ENCODE data around the gene BAX. TPM values are rescaled to one million over a fixed set of nuclear protein-coding genes. Genes with fewer than 3 reads are reported as not detected.

The BAX gene
- total RNA-seq, 4 donors from 2014 or later = 15.5 to 36.3 (median 31.1) TPM

DNA sequence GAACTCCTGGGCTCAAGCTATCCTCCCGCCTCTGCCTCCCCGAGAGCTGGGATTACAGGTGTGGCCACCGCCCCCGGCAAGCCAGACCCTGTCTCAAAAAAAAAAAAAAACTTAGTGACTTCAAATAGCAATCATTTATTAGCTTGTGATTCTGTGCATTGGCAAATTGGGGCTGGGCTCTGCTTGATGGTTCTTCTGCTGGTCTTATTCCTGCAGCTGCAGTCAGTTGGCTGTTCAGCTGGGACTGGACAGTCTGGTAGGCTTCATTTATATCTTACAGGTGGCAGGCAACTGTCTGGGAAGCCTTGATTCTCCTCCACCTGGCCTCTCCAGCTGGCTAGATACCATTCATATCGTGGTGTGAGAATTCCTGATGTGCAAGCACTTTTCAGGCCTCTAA, 13.8 kb upstream of the BAX start:
- 92 to 99% methylated on average over 5 of the region's 5 CpGs for WGBS, 2 donors
- TF ChIP-seq, protein P1, sequence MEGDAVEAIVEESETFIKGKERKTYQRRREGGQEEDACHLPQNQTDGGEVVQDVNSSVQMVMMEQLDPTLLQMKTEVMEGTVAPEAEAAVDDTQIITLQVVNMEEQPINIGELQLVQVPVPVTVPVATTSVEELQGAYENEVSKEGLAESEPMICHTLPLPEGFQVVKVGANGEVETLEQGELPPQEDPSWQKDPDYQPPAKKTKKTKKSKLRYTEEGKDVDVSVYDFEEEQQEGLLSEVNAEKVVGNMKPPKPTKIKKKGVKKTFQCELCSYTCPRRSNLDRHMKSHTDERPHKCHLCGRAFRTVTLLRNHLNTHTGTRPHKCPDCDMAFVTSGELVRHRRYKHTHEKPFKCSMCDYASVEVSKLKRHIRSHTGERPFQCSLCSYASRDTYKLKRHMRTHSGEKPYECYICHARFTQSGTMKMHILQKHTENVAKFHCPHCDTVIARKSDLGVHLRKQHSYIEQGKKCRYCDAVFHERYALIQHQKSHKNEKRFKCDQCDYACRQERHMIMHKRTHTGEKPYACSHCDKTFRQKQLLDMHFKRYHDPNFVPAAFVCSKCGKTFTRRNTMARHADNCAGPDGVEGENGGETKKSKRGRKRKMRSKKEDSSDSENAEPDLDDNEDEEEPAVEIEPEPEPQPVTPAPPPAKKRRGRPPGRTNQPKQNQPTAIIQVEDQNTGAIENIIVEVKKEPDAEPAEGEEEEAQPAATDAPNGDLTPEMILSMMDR (IDR thresholded peaks at IDR 0.05) = no peak
- intact Hi-C loops (cut with DNase I; ENCODE audit: low total_unique reads) = no loop called here
- no peak overlapping the region for H3K4me3 ChIP-seq (ENCODE audit: low read depth, poor library complexity, severe bottlenecking)
- no peak for DNase-seq (ENCODE audit: low spot score in 2 of 2)

DNA sequence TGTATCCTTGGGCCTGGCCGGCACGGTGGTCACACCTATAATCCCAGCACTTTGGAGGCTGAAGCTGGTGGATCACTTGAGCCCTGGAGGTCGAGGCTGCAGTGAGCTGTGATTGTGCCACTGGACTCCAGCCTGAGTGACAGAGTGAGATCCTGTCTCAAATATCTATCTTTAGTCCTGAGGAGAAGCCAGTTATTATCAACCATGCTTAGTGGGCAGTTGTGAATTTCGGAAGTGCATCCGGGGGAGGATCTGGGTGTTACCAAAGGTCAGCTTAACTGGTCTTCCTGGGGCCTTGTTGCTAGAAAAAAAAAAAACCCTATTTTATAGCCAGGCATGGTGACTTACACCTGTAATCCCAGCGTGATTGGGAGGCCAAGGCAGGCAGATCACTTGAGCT, 11.6 kb upstream of the BAX start:
- 91 to 95% methylated on average over 6 of the region's 6 CpGs for WGBS, 2 donors
- intact Hi-C loops (cut with DNase I; ENCODE audit: low total_unique reads) = no loop called here
- TF ChIP-seq, protein P1 (IDR thresholded peaks at IDR 0.05) = no peak
- TF ChIP-seq POLR2A (IDR thresholded peaks at IDR 0.05) = no peak
- H3K4me3 ChIP-seq (ENCODE audit: low read depth, poor library complexity, severe bottlenecking) = no peak overlapping the region
- DNase-seq (ENCODE audit: low spot score in 2 of 2) = no peak

DNA sequence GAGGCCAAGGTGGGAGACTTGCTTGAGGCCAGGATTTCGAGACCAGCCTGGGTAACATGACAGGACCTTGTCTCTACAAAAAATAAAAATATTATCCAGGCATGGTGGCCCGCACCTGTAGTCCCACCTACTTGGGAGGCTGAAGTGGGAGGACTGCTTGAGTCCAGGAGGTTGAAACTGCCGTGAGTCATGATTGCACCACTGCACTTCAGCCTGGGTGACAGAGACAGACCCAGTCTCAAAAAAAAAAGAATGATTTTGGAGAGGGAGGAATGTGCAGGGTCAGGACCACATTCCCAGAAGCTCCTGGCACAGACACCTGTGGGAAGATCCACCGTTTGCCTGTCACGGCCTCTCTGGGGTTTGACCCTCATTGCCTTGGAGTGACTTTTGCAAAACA, 9.3 kb upstream of the BAX start:
- TF ChIP-seq POLR2A (IDR thresholded peaks at IDR 0.05) = no peak
- TF ChIP-seq, protein P1 (IDR thresholded peaks at IDR 0.05) = no peak
- intact Hi-C loops (cut with DNase I; ENCODE audit: low total_unique reads) = no loop called here
- WGBS, 2 donors = 88 to 92% methylated on average over 5 of the region's 5 CpGs
- no peak overlapping the region for H3K4me3 ChIP-seq (ENCODE audit: low read depth, poor library complexity, severe bottlenecking)
- no peak for DNase-seq (ENCODE audit: low spot score in 2 of 2)

DNA sequence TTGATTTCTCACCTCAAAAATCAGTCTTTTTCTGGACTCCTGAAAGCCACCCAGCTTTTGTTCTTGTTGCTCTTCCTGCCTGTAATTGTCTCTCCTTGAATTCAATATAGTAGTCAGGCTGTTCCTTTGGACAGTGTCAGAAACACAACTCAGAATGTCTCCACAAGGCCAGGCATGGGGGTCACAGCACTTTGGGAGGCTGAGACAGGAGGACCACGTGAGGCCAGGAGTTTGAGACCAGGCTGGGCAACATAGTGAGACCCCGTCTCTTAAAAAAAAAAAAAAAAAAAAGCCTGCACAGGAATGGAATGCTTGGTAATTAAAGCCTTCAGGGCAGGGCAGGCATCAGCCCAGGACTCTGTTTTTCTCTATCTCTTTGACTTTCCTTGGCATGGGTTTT, 8.9 kb upstream of the BAX start:
- intact Hi-C loops (cut with DNase I; ENCODE audit: low total_unique reads) = no loop called here
- no peak for DNase-seq (ENCODE audit: low spot score in 2 of 2)
- WGBS, 2 donors = 74 to 83% methylated on average over 2 of the region's 2 CpGs
- H3K4me3 ChIP-seq (ENCODE audit: low read depth, poor library complexity, severe bottlenecking) = no peak overlapping the region
- TF ChIP-seq, protein P1 (IDR thresholded peaks at IDR 0.05) = no peak
- TF ChIP-seq POLR2A (IDR thresholded peaks at IDR 0.05) = no peak

DNA sequence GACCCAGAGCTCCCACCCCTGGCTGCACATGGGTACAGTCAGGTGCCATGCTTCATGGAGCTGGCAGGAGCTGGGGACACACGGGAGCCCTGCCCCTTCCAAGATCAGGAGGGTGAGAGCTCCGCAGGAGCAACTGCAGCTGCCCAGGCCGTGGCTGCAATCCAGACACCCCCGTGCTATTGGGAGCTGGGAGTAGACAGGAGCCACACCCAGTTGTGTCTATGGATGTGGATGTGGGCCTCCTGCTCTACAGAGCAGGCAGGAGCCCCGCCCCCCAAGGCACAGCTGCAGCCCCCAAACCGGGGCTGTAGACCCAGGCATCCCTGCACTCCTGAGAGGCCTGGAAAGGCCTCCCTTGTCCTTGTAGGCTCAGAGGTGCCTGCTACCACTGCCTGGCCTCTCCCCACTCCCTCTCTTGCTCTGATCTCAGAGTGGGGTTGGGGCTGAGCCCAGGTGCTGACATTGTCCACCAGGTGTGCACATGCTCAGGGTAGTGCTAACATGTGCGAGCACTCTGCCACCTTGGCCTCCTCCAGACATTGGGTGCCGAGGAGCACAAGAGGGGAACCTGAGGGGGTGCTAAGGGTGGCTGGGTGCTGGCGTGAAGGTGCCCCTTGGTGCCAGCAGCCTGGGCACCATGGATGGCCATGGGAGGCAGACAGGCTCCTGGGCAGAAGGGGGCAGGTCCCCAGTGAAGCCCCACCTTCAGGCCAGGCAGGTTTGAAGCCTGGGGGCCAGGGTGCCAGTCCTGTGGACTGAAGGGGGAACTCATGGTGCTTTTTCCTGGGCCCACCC, 8.0 kb upstream of the BAX start:
- WGBS, 2 donors = 54 to 79% methylated on average over 5 to 8 of the region's 9 CpGs
- DNase-seq (ENCODE audit: low spot score in 2 of 2) = no peak
- H3K4me3 ChIP-seq (ENCODE audit: low read depth, poor library complexity, severe bottlenecking) = no peak overlapping the region
- intact Hi-C loops (cut with DNase I; ENCODE audit: low total_unique reads) = no loop called here
- TF ChIP-seq, protein P1 (IDR thresholded peaks at IDR 0.05) = no peak
- TF ChIP-seq POLR2A (IDR thresholded peaks at IDR 0.05) = no peak

DNA sequence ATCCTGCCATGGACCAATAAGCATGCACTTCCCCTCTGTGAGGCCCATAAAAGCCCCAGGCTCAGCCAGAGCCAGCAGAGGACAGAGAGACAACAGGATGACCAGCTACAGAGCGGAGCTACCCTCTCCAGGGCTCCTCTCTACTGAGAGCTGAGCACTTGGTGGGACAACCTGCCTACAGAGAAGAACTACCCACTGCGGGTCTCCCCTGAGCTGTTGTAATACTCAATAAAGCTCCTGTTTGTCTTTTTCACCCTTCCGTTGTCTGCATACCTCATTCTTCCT, 7.5 kb upstream of the BAX start:
- TF ChIP-seq, protein P1 (IDR thresholded peaks at IDR 0.05) = no peak
- TF ChIP-seq POLR2A (IDR thresholded peaks at IDR 0.05) = no peak
- no peak overlapping the region for H3K4me3 ChIP-seq (ENCODE audit: low read depth, poor library complexity, severe bottlenecking)
- intact Hi-C loops (cut with DNase I; ENCODE audit: low total_unique reads) = no loop called here
- no peak for DNase-seq (ENCODE audit: low spot score in 2 of 2)
- WGBS, 2 donors = 91 to 96% methylated on average over 3 of the region's 3 CpGs
